ENCODE results near the gene CBFA2T2. TPM values are rescaled to one million over a fixed set of nuclear protein-coding genes. Genes with fewer than 3 reads are reported as not detected.

The CBFA2T2 gene
- total RNA-seq, 1 donor from 2014 or later = 17.5 TPM

GRCh38 chr20:33554914-33555420 lies 65.1 kb downstream of the CBFA2T2 start:
- Mint-ChIP-seq H3K36me3 (ENCODE audit: low read depth, unreplicated experiment) (peaks cover 5% of the 10 kb centered on the region), H3K4me1 (ENCODE audit: unreplicated experiment) (no peaks in the 10 kb centered on the region), H3K27ac (ENCODE audit: unreplicated experiment) (no peak overlapping the region), H3K9me3 (ENCODE audit: unreplicated experiment) (no peaks in the 10 kb centered on the region), H3K4me3 (ENCODE audit: unreplicated experiment) (no peak overlapping the region), H3K27me3 (ENCODE audit: unreplicated experiment) (no peaks in the 10 kb centered on the region)
- TF ChIP-seq, protein P1, sequence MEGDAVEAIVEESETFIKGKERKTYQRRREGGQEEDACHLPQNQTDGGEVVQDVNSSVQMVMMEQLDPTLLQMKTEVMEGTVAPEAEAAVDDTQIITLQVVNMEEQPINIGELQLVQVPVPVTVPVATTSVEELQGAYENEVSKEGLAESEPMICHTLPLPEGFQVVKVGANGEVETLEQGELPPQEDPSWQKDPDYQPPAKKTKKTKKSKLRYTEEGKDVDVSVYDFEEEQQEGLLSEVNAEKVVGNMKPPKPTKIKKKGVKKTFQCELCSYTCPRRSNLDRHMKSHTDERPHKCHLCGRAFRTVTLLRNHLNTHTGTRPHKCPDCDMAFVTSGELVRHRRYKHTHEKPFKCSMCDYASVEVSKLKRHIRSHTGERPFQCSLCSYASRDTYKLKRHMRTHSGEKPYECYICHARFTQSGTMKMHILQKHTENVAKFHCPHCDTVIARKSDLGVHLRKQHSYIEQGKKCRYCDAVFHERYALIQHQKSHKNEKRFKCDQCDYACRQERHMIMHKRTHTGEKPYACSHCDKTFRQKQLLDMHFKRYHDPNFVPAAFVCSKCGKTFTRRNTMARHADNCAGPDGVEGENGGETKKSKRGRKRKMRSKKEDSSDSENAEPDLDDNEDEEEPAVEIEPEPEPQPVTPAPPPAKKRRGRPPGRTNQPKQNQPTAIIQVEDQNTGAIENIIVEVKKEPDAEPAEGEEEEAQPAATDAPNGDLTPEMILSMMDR (IDR thresholded peaks at IDR 0.05; ENCODE audit: unreplicated experiment) = no peak
- DNase-seq (ENCODE audit: low spot score) = no peak

GRCh38 chr20:33555755-33556154 lies 65.9 kb downstream of the CBFA2T2 start:
- no peaks in the 10 kb centered on the region for H3K9me3 Mint-ChIP-seq (ENCODE audit: unreplicated experiment)
- H3K4me3 Mint-ChIP-seq (ENCODE audit: unreplicated experiment) = no peak overlapping the region
- TF ChIP-seq, protein P1 (IDR thresholded peaks at IDR 0.05; ENCODE audit: unreplicated experiment) = no peak
- H3K4me1 Mint-ChIP-seq (ENCODE audit: unreplicated experiment) = no peaks in the 10 kb centered on the region
- H3K27me3 Mint-ChIP-seq (ENCODE audit: unreplicated experiment) = no peaks in the 10 kb centered on the region
- no peak overlapping the region for H3K27ac Mint-ChIP-seq (ENCODE audit: unreplicated experiment)
- H3K36me3 Mint-ChIP-seq (ENCODE audit: low read depth, unreplicated experiment) = peaks cover 5% of the 10 kb centered on the region
- DNase-seq (ENCODE audit: low spot score) = no peak

GRCh38 chr20:33556246-33556645 lies 66.3 kb downstream of the CBFA2T2 start:
- TF ChIP-seq, protein P1 (IDR thresholded peaks at IDR 0.05; ENCODE audit: unreplicated experiment) = no peak
- no peak overlapping the region for H3K4me3 Mint-ChIP-seq (ENCODE audit: unreplicated experiment)
- H3K27me3 Mint-ChIP-seq (ENCODE audit: unreplicated experiment) = no peaks in the 10 kb centered on the region
- no peaks in the 10 kb centered on the region for H3K4me1 Mint-ChIP-seq (ENCODE audit: unreplicated experiment)
- no peak for DNase-seq (ENCODE audit: low spot score)
- H3K9me3 Mint-ChIP-seq (ENCODE audit: unreplicated experiment) = no peaks in the 10 kb centered on the region
- H3K27ac Mint-ChIP-seq (ENCODE audit: unreplicated experiment) = no peak overlapping the region
- peaks cover 5% of the 10 kb centered on the region for H3K36me3 Mint-ChIP-seq (ENCODE audit: low read depth, unreplicated experiment)

- H3K27me3 Mint-ChIP-seq (ENCODE audit: unreplicated experiment) = no peaks in the 10 kb centered on the region
- peaks cover 4% of the 10 kb centered on the region for H3K4me1 Mint-ChIP-seq (ENCODE audit: unreplicated experiment)
- DNase-seq (ENCODE audit: low spot score) = no peak
- H3K4me3 Mint-ChIP-seq (ENCODE audit: unreplicated experiment) = no peak overlapping the region
- no peak overlapping the region for H3K27ac Mint-ChIP-seq (ENCODE audit: unreplicated experiment)
- H3K9me3 Mint-ChIP-seq (ENCODE audit: unreplicated experiment) = no peaks in the 10 kb centered on the region
- H3K36me3 Mint-ChIP-seq (ENCODE audit: low read depth, unreplicated experiment) = peaks cover 5% of the 10 kb centered on the region
- TF ChIP-seq, protein P1 (IDR thresholded peaks at IDR 0.05; ENCODE audit: unreplicated experiment) = no peak
These were observed 68.7 kb downstream of the CBFA2T2 start for GRCh38 chr20:33558348-33559144.

DNA sequence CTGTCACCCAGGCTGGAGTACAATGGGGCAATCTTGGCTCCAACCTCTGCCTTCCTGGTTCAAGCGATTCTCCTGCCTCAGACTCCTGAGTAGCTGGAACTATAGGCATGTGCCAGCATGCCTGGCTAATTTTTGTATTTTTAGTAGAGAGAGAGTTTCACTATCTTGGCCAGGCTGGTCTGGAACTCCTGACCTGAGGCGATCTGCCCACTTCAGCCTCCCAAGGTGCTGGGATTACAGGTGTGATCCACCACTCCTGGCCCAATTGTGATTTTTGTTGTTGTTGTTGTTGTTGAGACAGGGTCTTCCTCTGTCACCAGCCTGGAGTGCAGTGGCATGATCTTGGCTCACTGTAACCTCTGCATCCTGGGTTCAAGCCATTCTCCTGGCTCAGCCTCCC lies 69.3 kb downstream of the CBFA2T2 start:
- Mint-ChIP-seq H3K4me3 (ENCODE audit: unreplicated experiment) (no peak overlapping the region), H3K4me1 (ENCODE audit: unreplicated experiment) (peaks cover 4% of the 10 kb centered on the region), H3K9me3 (ENCODE audit: unreplicated experiment) (no peaks in the 10 kb centered on the region), H3K27me3 (ENCODE audit: unreplicated experiment) (no peaks in the 10 kb centered on the region), H3K27ac (ENCODE audit: unreplicated experiment) (no peak overlapping the region), H3K36me3 (ENCODE audit: low read depth, unreplicated experiment) (peaks cover 5% of the 10 kb centered on the region)
- TF ChIP-seq, protein P1 (IDR thresholded peaks at IDR 0.05; ENCODE audit: unreplicated experiment) = no peak
- no peak for DNase-seq (ENCODE audit: low spot score)

All from endothelial cell (in vitro differentiated cells).